Ascending aorta (tissue), 2 donors: Measurements from ENCODE around the gene SEL1L2. TPM values are rescaled to one million over a fixed set of nuclear protein-coding genes. Genes with fewer than 3 reads are reported as not detected.

Source experiments
- DNase-seq, 2 donors: peaks; one replicate each; pipeline ENCODE4 v3.0.0-alpha.2; 2019; ENCODE audit warnings: low spot score in 2 of 2
- H3K27ac ChIP-seq, 2 donors: fragments of 200-600 bp; sonication (generic); one replicate each; pipeline ENCODE4 v1.5.1; 2016 to 2017; ENCODE audit warnings: mild to moderate bottlenecking in 1 of 2
- H3K27me3 ChIP-seq: fragments of 200-600 bp; sonication (generic); one replicate; pipeline ENCODE4 v1.5.1; 2017
- H3K36me3 ChIP-seq, 2 donors: fragments of 200-600 bp; sonication (generic); one replicate each; pipeline ENCODE4 v1.5.1; 2016
- H3K4me1 ChIP-seq, 2 donors: fragments of 200-600 bp; sonication (generic); one replicate each; pipeline ENCODE4 v1.5.1; 2016 to 2017; ENCODE audit warnings: mild to moderate bottlenecking in 1 of 2
- H3K4me3 ChIP-seq, 2 donors: fragments of 200-600 bp; sonication (generic); one replicate each; pipeline ENCODE4 v1.5.1; 2016 to 2017; ENCODE audit warnings: mild to moderate bottlenecking in 1 of 2
- H3K9me3 ChIP-seq, 2 donors: fragments of 200-600 bp; sonication (generic); one replicate each; pipeline ENCODE4 v1.5.1; 2016
- intact Hi-C: fragments of 100-400 bp; cut with DNase I; formaldehyde crosslinking; loops from one replicate; pipeline ENCODE4 v1.15.1; 2023
- total RNA-seq: library from RNA; depleted of rRNA; stranded (reverse); fragments of >200 nt; gene quantifications from one replicate; pipeline ENCODE4 v1.1.0, GENCODE V29; 2016
- TF ChIP-seq, protein P1 (sequence below), 3 experiments: fragments of 200-600 bp in 2 of 3; fragments of 450-650 bp in 1 of 3; sonication (generic) in 2 of 3; IDR thresholded peaks; one replicate each; pipeline ENCODE4 v1.5.1; 2016 to 2019; ENCODE audit warnings: antibody characterized with exemption in 3 of 3, mild to moderate bottlenecking in 1 of 3, moderate library complexity in 1 of 3

Gene SEL1L2
- total RNA-seq, 1 donor from 2014 or later: not detected

DNA sequence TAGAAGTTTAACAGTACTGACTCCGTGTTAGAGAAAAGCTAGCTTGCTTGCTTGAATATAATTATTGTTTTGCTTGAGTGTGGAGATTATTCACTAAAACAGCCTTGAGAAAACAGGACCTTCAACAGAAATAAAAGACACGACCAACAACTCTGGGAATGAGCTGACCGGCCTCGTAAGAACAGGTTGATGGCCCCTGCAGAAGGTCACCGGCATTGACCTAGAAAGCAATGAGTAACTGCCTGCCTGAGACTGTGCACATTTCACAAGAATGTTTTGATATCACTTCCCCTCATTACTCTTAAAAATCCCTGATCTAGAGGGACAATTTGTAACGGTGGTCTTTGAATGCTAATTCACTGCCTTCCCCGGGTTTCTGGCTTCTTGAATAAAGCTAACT is 49.4 kb downstream of the SEL1L2 start:
- H3K27me3 ChIP-seq: no peaks in the 10 kb centered on the region
- TF ChIP-seq, protein P1, sequence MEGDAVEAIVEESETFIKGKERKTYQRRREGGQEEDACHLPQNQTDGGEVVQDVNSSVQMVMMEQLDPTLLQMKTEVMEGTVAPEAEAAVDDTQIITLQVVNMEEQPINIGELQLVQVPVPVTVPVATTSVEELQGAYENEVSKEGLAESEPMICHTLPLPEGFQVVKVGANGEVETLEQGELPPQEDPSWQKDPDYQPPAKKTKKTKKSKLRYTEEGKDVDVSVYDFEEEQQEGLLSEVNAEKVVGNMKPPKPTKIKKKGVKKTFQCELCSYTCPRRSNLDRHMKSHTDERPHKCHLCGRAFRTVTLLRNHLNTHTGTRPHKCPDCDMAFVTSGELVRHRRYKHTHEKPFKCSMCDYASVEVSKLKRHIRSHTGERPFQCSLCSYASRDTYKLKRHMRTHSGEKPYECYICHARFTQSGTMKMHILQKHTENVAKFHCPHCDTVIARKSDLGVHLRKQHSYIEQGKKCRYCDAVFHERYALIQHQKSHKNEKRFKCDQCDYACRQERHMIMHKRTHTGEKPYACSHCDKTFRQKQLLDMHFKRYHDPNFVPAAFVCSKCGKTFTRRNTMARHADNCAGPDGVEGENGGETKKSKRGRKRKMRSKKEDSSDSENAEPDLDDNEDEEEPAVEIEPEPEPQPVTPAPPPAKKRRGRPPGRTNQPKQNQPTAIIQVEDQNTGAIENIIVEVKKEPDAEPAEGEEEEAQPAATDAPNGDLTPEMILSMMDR (IDR thresholded peaks at IDR 0.05): no peak
- no peak overlapping the region for H3K4me3 ChIP-seq
- no peaks in the 10 kb centered on the region for H3K9me3 ChIP-seq
- intact Hi-C loops: no loop called here
- H3K27ac ChIP-seq: no peak overlapping the region
- no peak for DNase-seq
- no peaks in the 10 kb centered on the region for H3K4me1 ChIP-seq
- no peaks in the 10 kb centered on the region for H3K36me3 ChIP-seq

- H3K27me3 ChIP-seq: no peaks in the 10 kb centered on the region
- H3K4me1 ChIP-seq: no peaks in the 10 kb centered on the region
- TF ChIP-seq, protein P1 (IDR thresholded peaks at IDR 0.05): no peak
- H3K36me3 ChIP-seq: no peaks in the 10 kb centered on the region
- intact Hi-C loops: loop anchor here (10.0 kb wide), 1 partner anchor 92 kb away; no protein-coding TSS in a partner anchor
- H3K9me3 ChIP-seq: no peaks in the 10 kb centered on the region
- DNase-seq: no peak
- no peak overlapping the region for H3K27ac ChIP-seq
- no peak overlapping the region for H3K4me3 ChIP-seq
Observed at GRCh38 chr20:13936781-13937576, 53.4 kb downstream of the SEL1L2 start.

- H3K27ac ChIP-seq: no peak overlapping the region
Observed at GRCh38 chr20:13934992-13935894, 55.2 kb downstream of the SEL1L2 start.

DNA sequence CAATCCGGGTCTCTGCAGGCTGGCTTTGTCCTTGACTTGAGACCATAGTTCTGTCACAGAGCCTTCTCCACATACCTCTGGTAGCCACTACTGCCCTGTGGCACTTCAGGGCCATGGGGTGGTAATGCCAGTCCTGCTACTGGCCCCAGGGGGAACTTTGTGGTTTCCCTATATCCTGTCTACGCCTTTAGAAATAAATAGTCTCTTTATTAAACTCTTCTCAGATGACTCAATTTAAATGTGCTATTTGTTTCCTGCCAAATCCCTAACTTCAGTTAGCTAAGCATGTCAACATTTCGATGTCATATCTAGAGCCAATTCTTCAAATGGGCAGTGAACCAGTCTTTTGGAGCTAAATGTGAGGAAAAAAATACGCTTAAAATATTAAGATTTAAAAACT is 60.1 kb downstream of the SEL1L2 start:
- no peak for DNase-seq
- Histone ChIP-seq H3K4me1 (no peaks in the 10 kb centered on the region), H3K9me3 (no peaks in the 10 kb centered on the region), H3K27me3 (no peaks in the 10 kb centered on the region), H3K27ac (no peak overlapping the region), H3K4me3 (no peak overlapping the region), H3K36me3 (no peaks in the 10 kb centered on the region)
- intact Hi-C loops: loop anchor here (10.0 kb wide), 1 partner anchor 85 kb away; no protein-coding TSS in a partner anchor
- TF ChIP-seq, protein P1 (IDR thresholded peaks at IDR 0.05): no peak

More at GRCh38 chr20:13934992-13935894, 55.2 kb downstream of the SEL1L2 start:
- no peak for DNase-seq
- H3K4me1 ChIP-seq: no peaks in the 10 kb centered on the region
- H3K27me3 ChIP-seq: no peaks in the 10 kb centered on the region
- no peak overlapping the region for H3K4me3 ChIP-seq
- intact Hi-C loops: loop anchor here (10.0 kb wide), 1 partner anchor 90 kb away; no protein-coding TSS in a partner anchor
- H3K9me3 ChIP-seq: no peaks in the 10 kb centered on the region
- no peaks in the 10 kb centered on the region for H3K36me3 ChIP-seq
- TF ChIP-seq, protein P1 (IDR thresholded peaks at IDR 0.05): no peak

DNA sequence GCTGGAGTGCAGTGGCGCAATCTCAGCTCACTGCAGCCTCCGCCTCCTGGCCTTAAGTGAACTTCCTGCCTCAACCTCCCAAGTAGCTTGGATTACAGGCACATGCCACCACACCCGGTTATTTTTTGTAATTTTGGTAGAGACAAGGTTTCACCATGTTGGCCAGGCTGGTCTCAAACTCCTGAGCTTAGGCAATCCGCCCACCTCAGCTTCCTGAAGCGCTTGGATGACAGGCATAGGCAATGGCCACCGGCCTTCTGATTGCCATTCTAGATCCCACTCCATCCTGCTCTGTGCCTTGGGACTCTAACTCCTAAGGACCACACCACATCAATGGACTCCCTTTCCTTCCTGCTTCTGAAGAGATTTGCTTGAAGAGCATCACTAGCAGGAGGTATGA is 60.6 kb downstream of the SEL1L2 start:
- intact Hi-C loops: loop anchor here (10.0 kb wide), 1 partner anchor 85 kb away; no protein-coding TSS in a partner anchor
- H3K9me3 ChIP-seq: no peaks in the 10 kb centered on the region
- DNase-seq: no peak

More for the DNA sequence above, 60.6 kb downstream of the SEL1L2 start:
- H3K4me3 ChIP-seq: no peak overlapping the region
- H3K27ac ChIP-seq: no peak overlapping the region
- TF ChIP-seq, protein P1 (IDR thresholded peaks at IDR 0.05): no peak
- H3K36me3 ChIP-seq: no peaks in the 10 kb centered on the region
- no peaks in the 10 kb centered on the region for H3K4me1 ChIP-seq
- no peaks in the 10 kb centered on the region for H3K27me3 ChIP-seq
